ENCODE results near the gene CSNK2A2.

The CSNK2A2 gene

DNA sequence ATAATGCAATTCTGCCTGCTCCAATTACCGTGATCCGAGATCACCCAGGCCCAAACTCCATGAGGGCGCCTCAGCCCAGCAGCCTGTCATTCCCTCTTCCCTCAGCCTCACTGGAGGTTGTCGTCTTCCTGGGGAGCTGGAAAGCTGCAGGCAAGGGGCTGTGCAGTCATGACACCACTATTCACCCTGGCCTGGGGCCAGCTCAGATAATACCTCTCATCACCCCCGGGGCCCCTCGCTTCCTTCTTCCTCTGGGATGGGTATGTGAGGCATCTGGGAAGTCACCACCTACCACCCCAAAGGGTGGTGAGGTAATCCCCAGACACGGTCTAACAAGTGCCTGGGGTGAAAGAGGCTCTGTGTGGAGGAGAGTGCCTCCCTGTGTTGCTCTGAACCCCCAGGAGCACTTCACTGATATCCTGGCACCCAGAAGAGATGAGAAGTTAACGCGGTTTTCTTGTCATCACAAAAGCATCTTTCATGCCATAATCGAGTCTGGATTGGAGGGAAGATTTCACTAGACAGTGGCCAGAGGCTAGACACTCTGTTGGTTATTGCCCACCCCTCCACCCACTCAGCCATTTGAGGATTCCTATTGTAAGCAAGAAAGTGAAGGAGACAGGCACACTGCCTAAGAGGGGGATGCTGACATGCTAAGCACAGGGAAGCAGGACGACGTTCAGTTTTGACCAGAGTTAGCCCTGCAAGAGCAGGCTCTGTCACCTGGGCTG is 87.2 kb downstream of the CSNK2A2 start:
- no peak for DNase-seq (ENCODE audit: low spot score)

DNA sequence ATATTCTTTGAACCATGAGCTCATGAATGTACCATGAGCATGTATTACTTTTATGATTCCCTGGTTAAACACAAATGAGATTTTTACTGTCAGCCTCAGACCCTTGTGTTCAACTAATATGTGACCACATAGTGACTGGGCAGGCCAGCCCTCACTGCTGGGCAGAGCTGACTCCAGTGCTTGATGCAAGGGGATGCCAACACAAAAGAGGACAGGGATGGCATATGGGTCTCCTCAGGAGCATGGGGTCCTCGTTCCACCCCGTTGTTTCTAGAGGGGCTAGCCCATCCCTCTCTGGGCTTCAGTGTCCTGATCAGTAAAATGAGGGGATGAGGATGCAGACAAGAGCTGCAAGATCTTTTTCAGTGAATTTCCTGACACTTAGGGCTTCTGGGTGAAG is 88.0 kb downstream of the CSNK2A2 start:
- DNase-seq (ENCODE audit: low spot score): no peak

DNA sequence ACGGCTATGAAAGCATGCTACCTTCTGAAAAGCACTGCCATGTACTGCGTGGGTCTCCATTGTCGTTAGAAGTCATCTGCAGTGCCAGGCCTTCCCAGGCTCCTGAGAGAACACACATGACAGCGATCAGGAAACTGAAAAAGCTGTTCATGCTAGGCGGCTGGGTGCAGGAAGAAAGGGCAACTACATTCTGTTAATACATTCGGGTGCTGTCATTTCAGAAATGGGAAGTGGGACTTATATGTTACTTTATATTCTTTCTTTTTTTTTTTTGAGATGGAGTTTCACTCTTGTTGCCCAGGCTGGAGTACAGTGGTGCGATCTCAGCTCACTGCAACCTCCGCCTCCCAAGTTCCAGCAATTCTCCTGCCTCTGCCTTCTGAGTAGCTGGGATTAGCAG is 88.6 kb downstream of the CSNK2A2 start:
- DNase-seq (ENCODE audit: low spot score): no peak
